Measurements from ENCODE around the gene CLEC3B.

GRCh38 chr3:45048244-45048643 lies 22.1 kb downstream of the CLEC3B start:
- TF ChIP-seq CTCF (IDR thresholded peaks at IDR 0.05): no peak
- no peak for TF ChIP-seq POLR2A (IDR thresholded peaks at IDR 0.05)
- TF ChIP-seq EP300 (IDR thresholded peaks at IDR 0.05): no peak

Measured in tibial nerve (tissue), 4 donors.